ENCODE results near the gene ADAR. TPM values are rescaled to one million over a fixed set of nuclear protein-coding genes. Genes with fewer than 3 reads are reported as not detected.

ADAR gene
- polyA plus RNA-seq, 4 donors, result 132 to 153 (median 142) TPM

GRCh38 chr1:154533952-154534844 lies 73.8 kb downstream of the ADAR start:
- DNase-seq (ENCODE audit: low read depth in 4 of 4, low spot score in 2 of 4), result no peak

Other genes with a start within 250 kb of the ADAR start
- gene IL6R, start 202.8 kb downstream of the ADAR start, polyA plus RNA-seq (ENCODE audit: insufficient read length in 4 of 4), result 1 to 10 TPM; 5.4 to 7.7 (median 6.0) TPM
- 1 to 10 TPM; 1.1 to 2.0 (median 1.6) TPM for gene TDRD10, start 106.0 kb downstream of the ADAR start, polyA plus RNA-seq (ENCODE audit: insufficient read length in 4 of 4)
- gene SHE, start 105.8 kb downstream of the ADAR start, polyA plus RNA-seq (ENCODE audit: insufficient read length in 4 of 4), result 10 to 100 TPM in 2 of 4 donors, 1 to 10 TPM in 2; 9.2 to 12.6 (median 10.4) TPM
- gene UBE2Q1, start 49.5 kb downstream of the ADAR start, polyA plus RNA-seq (ENCODE audit: insufficient read length in 4 of 4), result 100 to 1,000 TPM; 104 to 119 (median 115) TPM
- under 1 TPM; 0.37 to 0.67 (median 0.41) TPM for gene CHRNB2, start 40.4 kb downstream of the ADAR start, polyA plus RNA-seq (ENCODE audit: insufficient read length in 4 of 4)